ENCODE data around the gene MSRB3. TPM values are rescaled to one million over a fixed set of nuclear protein-coding genes. Genes with fewer than 3 reads are reported as not detected.

MSRB3 gene
- total and polyA plus RNA-seq, 4 donors, result 1.0 to 5.2 (median 3.1) TPM

- Histone ChIP-seq H3K36me3 (ENCODE audit: control insufficient read depth in 4 of 4, insufficient read depth in 3 of 4, low read depth in 1 of 4, low read length in 3 of 4) (no peaks in the 10 kb centered on the region), H3K4me3 (ENCODE audit: low read depth in 1 of 3, low read length in 3 of 3) (no peak overlapping the region), H3K27ac (ENCODE audit: low read depth in 1 of 2, low read length in 2 of 2) (no peak overlapping the region), H3K9me3 (ENCODE audit: control insufficient read depth in 4 of 4, low read length in 3 of 4) (no peaks in the 10 kb centered on the region), H3K4me1 (ENCODE audit: control insufficient read depth in 4 of 4, insufficient read depth in 4 of 4, low read length in 3 of 4) (peaks cover 1 to 11% (median 5%) of the 10 kb centered on the region in 4 donors), H3K27me3 (ENCODE audit: control insufficient read depth in 4 of 4, insufficient read depth in 4 of 4, low read length in 3 of 4) (no peaks in the 10 kb centered on the region), H3K9ac (ENCODE audit: low read depth in 1 of 2, low read length in 2 of 2) (no peak overlapping the region)
- WGBS, result 87% methylated on average over 4 of the region's 4 CpGs
- TF ChIP-seq, protein P1, sequence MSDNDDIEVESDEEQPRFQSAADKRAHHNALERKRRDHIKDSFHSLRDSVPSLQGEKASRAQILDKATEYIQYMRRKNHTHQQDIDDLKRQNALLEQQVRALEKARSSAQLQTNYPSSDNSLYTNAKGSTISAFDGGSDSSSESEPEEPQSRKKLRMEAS (IDR thresholded peaks at IDR 0.05), result no peak
- TF ChIP-seq, protein P2, sequence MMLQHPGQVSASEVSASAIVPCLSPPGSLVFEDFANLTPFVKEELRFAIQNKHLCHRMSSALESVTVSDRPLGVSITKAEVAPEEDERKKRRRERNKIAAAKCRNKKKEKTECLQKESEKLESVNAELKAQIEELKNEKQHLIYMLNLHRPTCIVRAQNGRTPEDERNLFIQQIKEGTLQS (IDR thresholded peaks at IDR 0.05), result no peak
- no peak for TF ChIP-seq GABPA (IDR thresholded peaks at IDR 0.05 in 1 of 2, conservative IDR thresholded peaks at IDR 0.05 in 1 of 2)
- TF ChIP-seq, protein P3, sequence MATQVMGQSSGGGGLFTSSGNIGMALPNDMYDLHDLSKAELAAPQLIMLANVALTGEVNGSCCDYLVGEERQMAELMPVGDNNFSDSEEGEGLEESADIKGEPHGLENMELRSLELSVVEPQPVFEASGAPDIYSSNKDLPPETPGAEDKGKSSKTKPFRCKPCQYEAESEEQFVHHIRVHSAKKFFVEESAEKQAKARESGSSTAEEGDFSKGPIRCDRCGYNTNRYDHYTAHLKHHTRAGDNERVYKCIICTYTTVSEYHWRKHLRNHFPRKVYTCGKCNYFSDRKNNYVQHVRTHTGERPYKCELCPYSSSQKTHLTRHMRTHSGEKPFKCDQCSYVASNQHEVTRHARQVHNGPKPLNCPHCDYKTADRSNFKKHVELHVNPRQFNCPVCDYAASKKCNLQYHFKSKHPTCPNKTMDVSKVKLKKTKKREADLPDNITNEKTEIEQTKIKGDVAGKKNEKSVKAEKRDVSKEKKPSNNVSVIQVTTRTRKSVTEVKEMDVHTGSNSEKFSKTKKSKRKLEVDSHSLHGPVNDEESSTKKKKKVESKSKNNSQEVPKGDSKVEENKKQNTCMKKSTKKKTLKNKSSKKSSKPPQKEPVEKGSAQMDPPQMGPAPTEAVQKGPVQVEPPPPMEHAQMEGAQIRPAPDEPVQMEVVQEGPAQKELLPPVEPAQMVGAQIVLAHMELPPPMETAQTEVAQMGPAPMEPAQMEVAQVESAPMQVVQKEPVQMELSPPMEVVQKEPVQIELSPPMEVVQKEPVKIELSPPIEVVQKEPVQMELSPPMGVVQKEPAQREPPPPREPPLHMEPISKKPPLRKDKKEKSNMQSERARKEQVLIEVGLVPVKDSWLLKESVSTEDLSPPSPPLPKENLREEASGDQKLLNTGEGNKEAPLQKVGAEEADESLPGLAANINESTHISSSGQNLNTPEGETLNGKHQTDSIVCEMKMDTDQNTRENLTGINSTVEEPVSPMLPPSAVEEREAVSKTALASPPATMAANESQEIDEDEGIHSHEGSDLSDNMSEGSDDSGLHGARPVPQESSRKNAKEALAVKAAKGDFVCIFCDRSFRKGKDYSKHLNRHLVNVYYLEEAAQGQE (IDR thresholded peaks at IDR 0.05), result no peak
- TF ChIP-seq RAD21 (IDR thresholded peaks at IDR 0.05), result no peak
- TF ChIP-seq YY1 (IDR thresholded peaks at IDR 0.05), result no peak
- TF ChIP-seq EGR1 (IDR thresholded peaks at IDR 0.05; ENCODE audit: low read depth in 2 of 2), result no peak
- TF ChIP-seq FOXA2 (IDR thresholded peaks at IDR 0.05), result no peak
- TF ChIP-seq FOXA1 (IDR thresholded peaks at IDR 0.05), result no peak
- no peak for TF ChIP-seq HNF4A (conservative IDR thresholded peaks at IDR 0.05)
- no peak for TF ChIP-seq CTCF (IDR thresholded peaks at IDR 0.05; ENCODE audit: low read depth, low read length, missing input control)
- no peak for TF ChIP-seq HNF4G (IDR thresholded peaks at IDR 0.05)
- TF ChIP-seq JUND (IDR thresholded peaks at IDR 0.05), result no peak
- TF ChIP-seq NR2F2 (IDR thresholded peaks at IDR 0.05), result no peak
- TF ChIP-seq RXRA (IDR thresholded peaks at IDR 0.05), result no peak
- TF ChIP-seq TAF1 (conservative IDR thresholded peaks at IDR 0.05), result no peak
- no peak for DNase-seq (ENCODE audit: low spot score)
Observed at GRCh38 chr12:65407388-65408149, 129.1 kb downstream of the MSRB3 start.

DNA sequence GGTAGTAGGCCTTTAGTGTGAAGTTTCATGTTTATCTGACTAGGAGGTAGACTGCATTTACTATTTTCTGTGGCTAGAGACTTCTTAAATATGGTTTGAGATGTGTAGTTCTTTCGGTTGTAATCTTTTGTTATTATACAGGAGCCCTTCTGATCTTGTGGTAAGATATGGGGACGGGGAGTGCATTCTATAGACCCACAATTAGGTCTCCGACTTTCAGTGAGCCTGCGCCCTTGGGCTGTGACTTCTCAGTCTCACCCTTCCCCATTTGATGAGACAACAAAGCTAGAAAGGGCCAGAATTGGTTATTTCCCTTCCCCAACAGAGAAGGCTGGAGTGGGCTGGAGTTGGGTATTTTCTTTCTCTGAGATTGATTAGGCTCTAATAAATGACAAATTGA lies 130.0 kb downstream of the MSRB3 start:
- no peaks in the 10 kb centered on the region for H3K27me3 ChIP-seq (ENCODE audit: control insufficient read depth in 4 of 4, insufficient read depth in 4 of 4, low read length in 3 of 4)
- TF ChIP-seq RAD21 (IDR thresholded peaks at IDR 0.05) (no peak), EGR1 (IDR thresholded peaks at IDR 0.05; ENCODE audit: low read depth in 2 of 2) (no peak), NR2F2 (IDR thresholded peaks at IDR 0.05) (no peak), GABPA (IDR thresholded peaks at IDR 0.05 in 1 of 2, conservative IDR thresholded peaks at IDR 0.05 in 1 of 2) (no peak), TAF1 (conservative IDR thresholded peaks at IDR 0.05) (no peak), RXRA (IDR thresholded peaks at IDR 0.05) (no peak), JUND (IDR thresholded peaks at IDR 0.05) (no peak), HNF4G (IDR thresholded peaks at IDR 0.05) (no peak), SP1 (IDR thresholded peaks at IDR 0.05) (no peak), FOXA2 (IDR thresholded peaks at IDR 0.05) (no peak), CTCF (IDR thresholded peaks at IDR 0.05; ENCODE audit: low read depth, low read length, missing input control) (no peak)
- TF ChIP-seq, protein P4, sequence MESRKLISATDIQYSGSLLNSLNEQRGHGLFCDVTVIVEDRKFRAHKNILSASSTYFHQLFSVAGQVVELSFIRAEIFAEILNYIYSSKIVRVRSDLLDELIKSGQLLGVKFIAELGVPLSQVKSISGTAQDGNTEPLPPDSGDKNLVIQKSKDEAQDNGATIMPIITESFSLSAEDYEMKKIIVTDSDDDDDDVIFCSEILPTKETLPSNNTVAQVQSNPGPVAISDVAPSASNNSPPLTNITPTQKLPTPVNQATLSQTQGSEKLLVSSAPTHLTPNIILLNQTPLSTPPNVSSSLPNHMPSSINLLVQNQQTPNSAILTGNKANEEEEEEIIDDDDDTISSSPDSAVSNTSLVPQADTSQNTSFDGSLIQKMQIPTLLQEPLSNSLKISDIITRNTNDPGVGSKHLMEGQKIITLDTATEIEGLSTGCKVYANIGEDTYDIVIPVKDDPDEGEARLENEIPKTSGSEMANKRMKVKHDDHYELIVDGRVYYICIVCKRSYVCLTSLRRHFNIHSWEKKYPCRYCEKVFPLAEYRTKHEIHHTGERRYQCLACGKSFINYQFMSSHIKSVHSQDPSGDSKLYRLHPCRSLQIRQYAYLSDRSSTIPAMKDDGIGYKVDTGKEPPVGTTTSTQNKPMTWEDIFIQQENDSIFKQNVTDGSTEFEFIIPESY (IDR thresholded peaks at IDR 0.05), result no peak
- TF ChIP-seq, protein P1 (IDR thresholded peaks at IDR 0.05), result no peak

More for the DNA sequence above, 130.0 kb downstream of the MSRB3 start:
- Histone ChIP-seq H3K4me3 (ENCODE audit: low read depth in 1 of 3, low read length in 3 of 3) (no peak overlapping the region), H3K36me3 (ENCODE audit: control insufficient read depth in 4 of 4, insufficient read depth in 3 of 4, low read depth in 1 of 4, low read length in 3 of 4) (no peaks in the 10 kb centered on the region), H3K9me3 (ENCODE audit: control insufficient read depth in 4 of 4, low read length in 3 of 4) (no peaks in the 10 kb centered on the region), H3K9ac (ENCODE audit: low read depth in 1 of 2, low read length in 2 of 2) (no peak overlapping the region), H3K4me1 (ENCODE audit: control insufficient read depth in 4 of 4, insufficient read depth in 4 of 4, low read length in 3 of 4) (peaks cover 1 to 11% (median 5%) of the 10 kb centered on the region in 4 donors), H3K27ac (ENCODE audit: low read depth in 1 of 2, low read length in 2 of 2) (no peak overlapping the region)
- DNase-seq (ENCODE audit: low spot score), result no peak
- WGBS, result 94% methylated on average over 4 of the region's 4 CpGs

All from liver (tissue), 9 donors.